ENCODE data around the gene NAP1L1.

NAP1L1 gene

DNA sequence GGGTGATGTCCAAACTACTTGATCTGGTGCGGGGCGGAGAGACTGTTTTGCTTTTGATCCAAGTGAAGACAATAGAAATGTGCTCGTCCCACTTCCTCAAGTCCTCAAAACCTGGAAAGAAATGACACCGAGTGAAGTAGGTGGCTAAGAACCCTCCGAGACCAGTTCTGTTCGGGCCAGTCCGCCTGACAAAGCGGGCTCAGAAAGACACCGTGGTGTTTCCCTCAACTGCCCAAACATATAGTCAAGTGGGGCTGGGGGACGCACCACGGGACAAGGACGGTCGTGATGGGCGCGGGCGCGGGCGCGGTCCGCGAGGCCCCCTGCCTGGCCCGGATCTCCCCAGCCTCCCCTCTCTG lies 54.5 kb downstream of the NAP1L1 start:
- no peak for DNase-seq (ENCODE audit: low read depth in 1 of 2, low spot score in 1 of 2)
- H3K27ac ChIP-seq (replicated peaks), result no peak overlapping the region
- H3K4me3 ChIP-seq (replicated peaks; ENCODE audit: insufficient read depth, low read length), result peak overlapping the region; percentile 64
- TF ChIP-seq POLR2AphosphoS5 (IDR thresholded peaks at IDR 0.05; ENCODE audit: low read depth), result no peak
- no peak for TF ChIP-seq CTCF (IDR thresholded peaks at IDR 0.05; ENCODE audit: insufficient read depth, low read length)
- no peak for TF ChIP-seq SPI1 (IDR thresholded peaks at IDR 0.05; ENCODE audit: borderline replicate concordance, low read depth)
- TF ChIP-seq REST (IDR thresholded peaks at IDR 0.05; ENCODE audit: insufficient replicate concordance, low read depth), result no peak
- no peak for TF ChIP-seq GABPA (IDR thresholded peaks at IDR 0.05; ENCODE audit: low read depth)
- H3K27me3 ChIP-seq (ENCODE audit: insufficient read depth, poor library complexity, severe bottlenecking), result peaks cover 8% of the 10 kb centered on the region

DNA sequence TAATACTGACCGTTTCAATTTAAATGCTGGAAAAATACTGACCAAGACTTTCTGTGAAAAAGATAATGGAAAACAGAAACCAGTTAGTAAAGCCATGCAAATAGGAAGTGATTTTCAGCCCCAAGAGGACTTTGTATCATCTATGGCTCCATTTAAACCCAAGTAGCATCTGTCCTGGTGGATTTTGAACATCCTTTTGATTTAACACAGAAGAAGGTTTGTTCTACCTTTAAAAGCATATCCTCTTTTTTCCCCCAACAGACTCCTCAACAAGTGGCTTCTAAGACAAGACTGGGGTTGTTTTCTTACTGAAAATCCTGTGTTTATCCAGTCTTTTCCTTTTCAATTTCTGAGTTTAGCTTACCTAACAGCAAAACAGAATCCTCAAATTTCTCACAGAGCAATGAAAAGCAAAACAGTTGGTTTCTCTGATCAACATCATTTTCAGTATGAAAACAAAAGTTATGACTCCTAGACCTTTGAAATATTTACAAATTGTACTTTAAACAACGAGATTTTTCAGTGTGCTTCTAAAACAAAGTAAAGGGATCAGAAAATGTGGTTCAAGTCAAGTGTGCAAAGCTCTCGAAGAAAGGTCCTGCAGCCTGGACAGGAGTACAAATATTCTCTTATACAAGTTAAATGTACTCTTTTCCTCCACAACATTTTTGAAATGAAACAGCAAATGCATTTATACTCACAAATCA lies 55.8 kb downstream of the NAP1L1 start:
- no peak overlapping the region for H3K4me3 ChIP-seq (replicated peaks; ENCODE audit: insufficient read depth, low read length)
- H3K27ac ChIP-seq (replicated peaks), result no peak overlapping the region
- DNase-seq (ENCODE audit: low read depth in 1 of 2, low spot score in 1 of 2), result no peak
- peaks cover 8% of the 10 kb centered on the region for H3K27me3 ChIP-seq (ENCODE audit: insufficient read depth, poor library complexity, severe bottlenecking)
- TF ChIP-seq SPI1 (IDR thresholded peaks at IDR 0.05; ENCODE audit: borderline replicate concordance, low read depth) (no peak), GABPA (IDR thresholded peaks at IDR 0.05; ENCODE audit: low read depth) (no peak), CTCF (IDR thresholded peaks at IDR 0.05; ENCODE audit: insufficient read depth, low read length) (no peak), POLR2AphosphoS5 (IDR thresholded peaks at IDR 0.05; ENCODE audit: low read depth) (no peak), REST (IDR thresholded peaks at IDR 0.05; ENCODE audit: insufficient replicate concordance, low read depth) (no peak)

- Histone ChIP-seq H3K4me3 (replicated peaks; ENCODE audit: insufficient read depth, low read length) (no peak overlapping the region), H3K27me3 (ENCODE audit: insufficient read depth, poor library complexity, severe bottlenecking) (peaks cover 8% of the 10 kb centered on the region), H3K27ac (replicated peaks) (no peak overlapping the region)
- TF ChIP-seq CTCF (IDR thresholded peaks at IDR 0.05; ENCODE audit: insufficient read depth, low read length) (no peak), REST (IDR thresholded peaks at IDR 0.05; ENCODE audit: insufficient replicate concordance, low read depth) (no peak), SPI1 (IDR thresholded peaks at IDR 0.05; ENCODE audit: borderline replicate concordance, low read depth) (no peak)
- no peak for DNase-seq (ENCODE audit: low read depth in 1 of 2, low spot score in 1 of 2)
These were observed 57.8 kb downstream of the NAP1L1 start for GRCh38 chr12:76026643-76027063.
